Parathyroid adenoma (tissue), 2 donors: ENCODE data around the gene CALHM1.

Source experiments
- H2AFZ ChIP-seq: fragments of 300-600 bp; sonication (generic); one replicate; pipeline ENCODE4 v1.7.0; 2017; ENCODE audit warnings: antibody characterized with exemption, mild to moderate bottlenecking
- H3K27ac ChIP-seq: fragments of 300-600 bp; sonication (generic); one replicate; pipeline ENCODE4 v1.7.0; 2017
- H3K27me3 ChIP-seq: fragments of 300-600 bp; sonication (generic); one replicate; pipeline ENCODE4 v1.7.0; 2017; ENCODE audit warnings: low read length; ENCODE audit not compliant: control insufficient read depth, insufficient read depth
- H3K36me3 ChIP-seq: fragments of 300-600 bp; sonication (generic); one replicate; pipeline ENCODE4 v1.7.0; 2017; ENCODE audit warnings: low read length; ENCODE audit not compliant: control insufficient read depth, insufficient read depth
- H3K4me1 ChIP-seq: fragments of 300-600 bp; sonication (generic); one replicate; pipeline ENCODE4 v1.7.0; 2017; ENCODE audit warnings: control low read depth
- H3K4me2 ChIP-seq: fragments of 300-600 bp; sonication (generic); one replicate; pipeline ENCODE4 v1.7.0; 2017; ENCODE audit warnings: low read length
- H3K4me3 ChIP-seq: fragments of 300-600 bp; sonication (generic); one replicate; pipeline ENCODE4 v1.7.0; 2017; ENCODE audit warnings: low read depth, low read length
- H3K79me2 ChIP-seq: fragments of 300-600 bp; sonication (generic); one replicate; pipeline ENCODE4 v1.7.0; 2017; ENCODE audit warnings: control low read depth
- H3K9ac ChIP-seq: fragments of 300-600 bp; sonication (generic); one replicate; pipeline ENCODE4 v1.7.0; 2017; ENCODE audit warnings: mild to moderate bottlenecking
- H3K9me3 ChIP-seq: fragments of 300-600 bp; sonication (generic); one replicate; pipeline ENCODE4 v1.7.0; 2017; ENCODE audit warnings: low read length; ENCODE audit not compliant: control insufficient read depth
- TF ChIP-seq, protein P1 (sequence below): fragments of 300-600 bp; sonication (generic); IDR thresholded peaks from one replicate; pipeline ENCODE4 v1.7.0; 2017; ENCODE audit warnings: antibody characterized with exemption, mild to moderate bottlenecking
- donor health status: primary hyperparathyroidism.

The CALHM1 gene

GRCh38 chr10:103441206-103441605 is 17.5 kb downstream of the CALHM1 start:
- H3K36me3 ChIP-seq = no peaks in the 10 kb centered on the region
- H3K9ac ChIP-seq = no peak overlapping the region
- H3K4me2 ChIP-seq = no peak overlapping the region
- no peaks in the 10 kb centered on the region for H3K79me2 ChIP-seq
- H3K27me3 ChIP-seq = no peaks in the 10 kb centered on the region
- no peak overlapping the region for H3K27ac ChIP-seq
- no peaks in the 10 kb centered on the region for H3K4me1 ChIP-seq
- no peaks in the 10 kb centered on the region for H3K9me3 ChIP-seq
- H2AFZ ChIP-seq = no peak overlapping the region
- no peak overlapping the region for H3K4me3 ChIP-seq
- TF ChIP-seq, protein P1, sequence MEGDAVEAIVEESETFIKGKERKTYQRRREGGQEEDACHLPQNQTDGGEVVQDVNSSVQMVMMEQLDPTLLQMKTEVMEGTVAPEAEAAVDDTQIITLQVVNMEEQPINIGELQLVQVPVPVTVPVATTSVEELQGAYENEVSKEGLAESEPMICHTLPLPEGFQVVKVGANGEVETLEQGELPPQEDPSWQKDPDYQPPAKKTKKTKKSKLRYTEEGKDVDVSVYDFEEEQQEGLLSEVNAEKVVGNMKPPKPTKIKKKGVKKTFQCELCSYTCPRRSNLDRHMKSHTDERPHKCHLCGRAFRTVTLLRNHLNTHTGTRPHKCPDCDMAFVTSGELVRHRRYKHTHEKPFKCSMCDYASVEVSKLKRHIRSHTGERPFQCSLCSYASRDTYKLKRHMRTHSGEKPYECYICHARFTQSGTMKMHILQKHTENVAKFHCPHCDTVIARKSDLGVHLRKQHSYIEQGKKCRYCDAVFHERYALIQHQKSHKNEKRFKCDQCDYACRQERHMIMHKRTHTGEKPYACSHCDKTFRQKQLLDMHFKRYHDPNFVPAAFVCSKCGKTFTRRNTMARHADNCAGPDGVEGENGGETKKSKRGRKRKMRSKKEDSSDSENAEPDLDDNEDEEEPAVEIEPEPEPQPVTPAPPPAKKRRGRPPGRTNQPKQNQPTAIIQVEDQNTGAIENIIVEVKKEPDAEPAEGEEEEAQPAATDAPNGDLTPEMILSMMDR = no peak

DNA sequence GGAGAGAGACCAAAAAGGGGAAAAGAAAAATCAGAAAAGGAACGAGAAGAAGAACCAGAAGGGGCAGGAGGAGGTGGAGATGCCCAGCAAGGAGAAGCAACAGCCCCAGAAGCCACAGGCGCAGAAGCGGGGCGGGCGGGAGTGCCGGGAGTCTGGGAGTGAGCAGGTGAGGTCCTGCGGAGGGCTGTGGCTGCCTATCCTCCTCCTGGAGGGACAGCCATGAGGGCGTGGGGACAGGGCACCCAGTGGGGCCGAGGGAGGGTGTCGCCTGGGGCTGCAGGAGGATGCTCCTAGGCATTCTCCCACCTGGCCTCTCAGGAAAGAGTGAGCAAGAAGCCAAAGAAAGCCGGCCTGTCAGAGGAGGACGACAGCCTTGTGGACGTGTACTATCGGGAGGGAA is 18.3 kb downstream of the CALHM1 start:
- Histone ChIP-seq H3K79me2 (no peaks in the 10 kb centered on the region), H3K9me3 (no peaks in the 10 kb centered on the region), H2AFZ (no peak overlapping the region), H3K27ac (no peak overlapping the region), H3K36me3 (no peaks in the 10 kb centered on the region), H3K4me2 (no peak overlapping the region), H3K4me1 (no peaks in the 10 kb centered on the region), H3K9ac (no peak overlapping the region), H3K4me3 (no peak overlapping the region), H3K27me3 (no peaks in the 10 kb centered on the region)
- TF ChIP-seq, protein P1 = no peak

GRCh38 chr10:103439776-103440175 is 18.9 kb downstream of the CALHM1 start:
- TF ChIP-seq, protein P1 = no peak
- Histone ChIP-seq H3K36me3 (no peaks in the 10 kb centered on the region), H3K27ac (no peak overlapping the region), H3K79me2 (no peaks in the 10 kb centered on the region), H3K4me3 (no peak overlapping the region), H3K27me3 (no peaks in the 10 kb centered on the region), H3K9me3 (no peaks in the 10 kb centered on the region), H3K9ac (no peak overlapping the region), H3K4me2 (no peak overlapping the region), H2AFZ (no peak overlapping the region), H3K4me1 (no peaks in the 10 kb centered on the region)

DNA sequence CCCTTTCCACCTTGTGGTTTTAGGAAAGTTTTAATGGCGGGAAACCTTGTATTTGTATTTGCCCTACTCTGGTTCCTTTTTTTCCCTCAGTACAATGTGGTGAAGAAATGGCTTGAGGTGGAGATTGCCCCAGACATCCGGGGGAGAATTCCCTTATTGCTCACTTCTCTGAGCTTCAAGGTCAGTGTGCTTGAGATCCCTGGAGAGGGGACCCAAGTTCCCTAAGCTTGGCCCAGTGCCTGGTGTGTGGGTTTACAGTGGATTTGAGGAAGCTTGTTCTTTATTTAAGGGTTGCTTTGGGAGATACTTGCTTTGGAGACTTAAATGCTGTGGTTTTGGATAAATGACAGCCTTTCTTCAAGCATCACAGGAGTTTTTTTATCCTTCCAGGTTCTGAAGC is 24.8 kb downstream of the CALHM1 start:
- Histone ChIP-seq H3K9me3 (no peaks in the 10 kb centered on the region), H3K79me2 (no peaks in the 10 kb centered on the region), H3K4me3 (no peak overlapping the region), H3K4me2 (no peak overlapping the region), H3K4me1 (no peaks in the 10 kb centered on the region), H3K27ac (no peak overlapping the region), H2AFZ (no peak overlapping the region), H3K9ac (no peak overlapping the region), H3K27me3 (no peaks in the 10 kb centered on the region), H3K36me3 (no peaks in the 10 kb centered on the region)
- TF ChIP-seq, protein P1 = no peak

DNA sequence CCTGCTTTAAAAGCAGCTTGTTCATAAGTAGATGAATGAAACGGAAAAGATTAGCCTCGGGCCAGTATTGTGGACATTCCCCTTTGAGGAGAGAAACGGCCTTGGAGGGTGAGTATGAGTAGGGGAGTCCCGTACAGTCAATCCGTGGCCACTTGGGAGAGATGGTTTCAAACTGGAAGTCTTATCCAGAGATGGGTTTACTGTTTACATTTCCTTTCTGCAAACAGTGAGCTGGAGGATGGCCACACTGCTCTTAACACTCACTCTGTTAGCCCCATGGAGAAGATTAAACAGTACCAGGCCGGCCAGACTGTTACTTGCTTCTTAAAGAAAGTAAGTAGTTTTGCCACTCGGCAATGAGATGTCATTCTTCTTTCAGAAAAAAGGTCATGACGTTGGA is 26.8 kb downstream of the CALHM1 start:
- Histone ChIP-seq H3K27me3 (no peaks in the 10 kb centered on the region), H3K9me3 (no peaks in the 10 kb centered on the region), H3K36me3 (no peaks in the 10 kb centered on the region), H3K27ac (no peak overlapping the region), H3K4me1 (no peaks in the 10 kb centered on the region), H3K4me3 (no peak overlapping the region), H3K79me2 (no peaks in the 10 kb centered on the region), H3K4me2 (no peak overlapping the region), H3K9ac (no peak overlapping the region), H2AFZ (no peak overlapping the region)
- TF ChIP-seq, protein P1 = no peak
